Measurements from ENCODE around the gene BAIAP2.

Gene BAIAP2

GRCh38 chr17:81037026-81037797 lies 2.3 kb downstream of the BAIAP2 start:
- no peak for DNase-seq
- H3K27me3 ChIP-seq (replicated peaks), result no peaks in the 10 kb centered on the region
- no peak overlapping the region for H3K4me3 ChIP-seq (ENCODE audit: low read depth, low read length)
- no peak for TF ChIP-seq CTCF (IDR thresholded peaks at IDR 0.05; ENCODE audit: low read depth, low read length, missing control alignments)
- H3K27ac ChIP-seq, result no peak overlapping the region
- in situ Hi-C loops (cut with HindIII; ENCODE audit: low pct_ligation_motif_present, low sequenced_read_pairs), result no loop called here
- H3K36me3 ChIP-seq (replicated peaks), result no peaks in the 10 kb centered on the region

GRCh38 chr17:81037798-81038733 lies 3.1 kb downstream of the BAIAP2 start:
- Histone ChIP-seq H3K27me3 (replicated peaks) (no peaks in the 10 kb centered on the region), H3K4me3 (ENCODE audit: low read depth, low read length) (no peak overlapping the region), H3K36me3 (replicated peaks) (no peaks in the 10 kb centered on the region), H3K27ac (no peak overlapping the region)
- in situ Hi-C loops (cut with HindIII; ENCODE audit: low pct_ligation_motif_present, low sequenced_read_pairs), result no loop called here
- peak; percentile 3 for TF ChIP-seq CTCF (IDR thresholded peaks at IDR 0.05; ENCODE audit: low read depth, low read length, missing control alignments)
- DNase-seq, result no peak

GRCh38 chr17:81039096-81039495 lies 4.1 kb downstream of the BAIAP2 start:
- in situ Hi-C loops (cut with HindIII; ENCODE audit: low pct_ligation_motif_present, low sequenced_read_pairs), result no loop called here
- H3K36me3 ChIP-seq (replicated peaks), result no peaks in the 10 kb centered on the region
- no peak for DNase-seq
- H3K4me3 ChIP-seq (ENCODE audit: low read depth, low read length), result no peak overlapping the region
- no peaks in the 10 kb centered on the region for H3K27me3 ChIP-seq (replicated peaks)
- no peak for TF ChIP-seq CTCF (IDR thresholded peaks at IDR 0.05; ENCODE audit: low read depth, low read length, missing control alignments)
- no peak overlapping the region for H3K27ac ChIP-seq

GRCh38 chr17:81039854-81040758 lies 5.2 kb downstream of the BAIAP2 start:
- no peak for TF ChIP-seq CTCF (IDR thresholded peaks at IDR 0.05; ENCODE audit: low read depth, low read length, missing control alignments)
- in situ Hi-C loops (cut with HindIII; ENCODE audit: low pct_ligation_motif_present, low sequenced_read_pairs), result no loop called here
- Histone ChIP-seq H3K36me3 (replicated peaks) (no peaks in the 10 kb centered on the region), H3K27me3 (replicated peaks) (no peaks in the 10 kb centered on the region), H3K27ac (peak overlapping the region; percentile 3), H3K4me3 (ENCODE audit: low read depth, low read length) (no peak overlapping the region)
- DNase-seq, result peak; percentile 52

- no peak for DNase-seq
- Histone ChIP-seq H3K36me3 (replicated peaks) (no peaks in the 10 kb centered on the region), H3K27ac (peak overlapping the region; percentile 3), H3K4me3 (ENCODE audit: low read depth, low read length) (no peak overlapping the region), H3K27me3 (replicated peaks) (no peaks in the 10 kb centered on the region)
- in situ Hi-C loops (cut with HindIII; ENCODE audit: low pct_ligation_motif_present, low sequenced_read_pairs), result no loop called here
- TF ChIP-seq CTCF (IDR thresholded peaks at IDR 0.05; ENCODE audit: low read depth, low read length, missing control alignments), result peak; percentile 71
Measured at GRCh38 chr17:81040791-81041337, 5.9 kb downstream of the BAIAP2 start.

Data from brain microvascular endothelial cell (primary cell).